ENCODE data around the gene ADORA3. TPM values are rescaled to one million over a fixed set of nuclear protein-coding genes. Genes with fewer than 3 reads are reported as not detected.
A peak's percentile ranks its signal among the peaks of the same experiment; 100 is the strongest.

ADORA3 gene
- total RNA-seq, 3 donors from 2014 or later (not counting 1 experiment from before 2014, with no cell fraction given): 0.40 TPM; not detected in 2

DNA sequence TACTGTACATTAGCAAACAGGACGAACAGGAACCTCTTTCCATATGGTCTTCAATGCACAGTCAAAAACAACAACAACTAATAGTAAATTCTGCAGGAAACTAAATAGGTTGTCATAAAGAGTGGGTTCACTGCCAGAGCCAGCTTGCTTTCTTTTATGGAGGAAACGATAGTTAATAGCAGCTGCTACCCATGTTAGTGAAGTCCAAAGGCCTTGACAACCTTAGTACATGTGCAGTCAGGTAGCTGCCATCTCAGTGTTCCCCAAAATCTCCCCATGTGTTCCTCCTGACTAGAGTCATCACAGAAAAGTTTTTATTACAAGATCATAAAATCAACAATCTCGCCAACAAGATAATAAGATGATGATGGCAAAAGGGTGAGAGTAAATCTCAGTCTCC is 16.6 kb upstream of the ADORA3 start:
- H3K9me3 Mint-ChIP-seq: no peaks in the 10 kb centered on the region
- Histone ChIP-seq H3K9me3 (ENCODE audit: control insufficient read depth, insufficient read depth, low read length) (no peaks in the 10 kb centered on the region), H3K4me1 (ENCODE audit: control insufficient read depth, insufficient read depth, low read length) (peaks cover 20% of the 10 kb centered on the region), H3K36me3 (ENCODE audit: control insufficient read depth, insufficient read depth, low read length) (no peaks in the 10 kb centered on the region), H3K4me3 (ENCODE audit: low read length) (no peak overlapping the region), H3K27me3 (ENCODE audit: control insufficient read depth, insufficient read depth, low read length) (no peaks in the 10 kb centered on the region), H3K27ac (ENCODE audit: low read length) (no peak overlapping the region)
- no peak overlapping the region for H3K4me3 Mint-ChIP-seq
- 89% methylated on average over 3 of the region's 3 CpGs for WGBS (ENCODE audit: insufficient coverage)
- H3K27ac Mint-ChIP-seq: no peak overlapping the region
- no peaks in the 10 kb centered on the region for H3K36me3 Mint-ChIP-seq
- peaks cover 0 to 2% of the 10 kb centered on the region in 2 donors for H3K27me3 Mint-ChIP-seq (ENCODE audit: low read depth in 2 of 2)
- intact Hi-C loops (cut with micrococcal nuclease): no loop called here
- H3K4me1 Mint-ChIP-seq: peaks cover 22 to 29% of the 10 kb centered on the region in 2 donors
- TF ChIP-seq, protein P1, sequence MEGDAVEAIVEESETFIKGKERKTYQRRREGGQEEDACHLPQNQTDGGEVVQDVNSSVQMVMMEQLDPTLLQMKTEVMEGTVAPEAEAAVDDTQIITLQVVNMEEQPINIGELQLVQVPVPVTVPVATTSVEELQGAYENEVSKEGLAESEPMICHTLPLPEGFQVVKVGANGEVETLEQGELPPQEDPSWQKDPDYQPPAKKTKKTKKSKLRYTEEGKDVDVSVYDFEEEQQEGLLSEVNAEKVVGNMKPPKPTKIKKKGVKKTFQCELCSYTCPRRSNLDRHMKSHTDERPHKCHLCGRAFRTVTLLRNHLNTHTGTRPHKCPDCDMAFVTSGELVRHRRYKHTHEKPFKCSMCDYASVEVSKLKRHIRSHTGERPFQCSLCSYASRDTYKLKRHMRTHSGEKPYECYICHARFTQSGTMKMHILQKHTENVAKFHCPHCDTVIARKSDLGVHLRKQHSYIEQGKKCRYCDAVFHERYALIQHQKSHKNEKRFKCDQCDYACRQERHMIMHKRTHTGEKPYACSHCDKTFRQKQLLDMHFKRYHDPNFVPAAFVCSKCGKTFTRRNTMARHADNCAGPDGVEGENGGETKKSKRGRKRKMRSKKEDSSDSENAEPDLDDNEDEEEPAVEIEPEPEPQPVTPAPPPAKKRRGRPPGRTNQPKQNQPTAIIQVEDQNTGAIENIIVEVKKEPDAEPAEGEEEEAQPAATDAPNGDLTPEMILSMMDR (IDR thresholded peaks at IDR 0.05): no peak
- DNase-seq (no peak), ATAC-seq (no peak)

DNA sequence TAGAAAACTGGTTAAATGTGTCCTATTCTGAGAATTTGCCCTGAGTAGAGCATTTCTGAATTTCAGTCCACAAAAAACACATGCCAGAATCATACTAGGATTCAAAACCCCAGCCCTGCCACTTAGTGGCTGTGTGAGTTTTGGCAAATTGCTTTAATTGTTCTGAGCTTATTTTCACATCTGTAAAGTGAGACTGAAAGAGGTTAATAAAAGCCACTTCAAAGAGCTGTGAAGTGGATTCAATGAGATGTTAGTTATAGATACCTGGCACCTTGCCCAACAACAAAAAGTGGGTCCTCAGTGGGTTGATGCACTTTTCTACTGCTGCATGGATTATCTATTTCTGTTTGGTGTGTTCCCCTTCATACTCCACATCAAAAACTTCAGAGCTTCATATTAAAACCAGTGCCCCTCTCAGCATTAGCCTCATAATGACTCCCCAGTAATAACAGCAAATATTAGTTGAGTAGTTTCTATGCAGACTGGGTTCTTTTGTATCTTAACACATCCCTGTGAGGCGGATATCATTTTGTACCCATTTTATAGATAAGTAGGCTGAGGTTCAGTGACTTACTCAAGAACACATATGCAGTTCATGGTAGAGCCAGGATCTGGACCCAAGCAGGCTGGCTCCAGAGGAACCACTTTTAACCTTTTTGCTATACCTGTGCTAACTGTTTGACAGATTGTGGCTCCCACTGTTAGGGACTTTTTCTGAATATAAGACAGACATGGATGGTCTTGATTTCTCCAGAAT is 14.2 kb upstream of the ADORA3 start:
- 100% methylated on average over 1 of the region's 1 CpG for WGBS (ENCODE audit: insufficient coverage)
- ATAC-seq: no peak
- intact Hi-C loops (cut with micrococcal nuclease): no loop called here

DNA sequence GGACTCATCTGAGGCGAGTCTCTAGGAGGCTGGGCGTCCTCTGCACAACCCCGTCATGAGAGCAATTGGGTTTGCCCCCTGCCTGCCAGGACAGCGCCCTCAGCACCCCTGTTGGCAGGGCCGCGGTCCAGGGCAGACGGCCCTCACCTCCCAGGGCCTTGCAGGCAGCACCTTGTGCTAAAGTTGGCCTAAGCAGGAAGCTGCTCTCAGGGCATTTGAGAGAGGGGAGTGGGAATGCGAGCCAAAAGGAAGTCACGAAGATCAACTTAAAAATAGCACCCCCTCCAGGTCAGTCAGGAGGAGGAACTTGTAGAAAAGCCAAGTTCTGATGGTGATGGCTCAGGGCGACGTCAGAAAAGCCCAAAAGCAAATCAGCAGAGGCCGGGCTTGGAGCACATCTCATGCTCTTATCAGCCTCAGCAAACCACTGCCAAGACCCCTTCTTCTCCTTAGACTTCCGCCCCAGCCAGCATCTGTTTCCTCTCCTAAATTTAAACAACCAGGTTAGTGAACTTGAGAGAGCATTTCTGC is 12.6 kb upstream of the ADORA3 start:
- Mint-ChIP-seq H3K36me3 (no peaks in the 10 kb centered on the region), H3K4me1 (peaks cover 28 to 40% of the 10 kb centered on the region in 2 donors), H3K27ac (peak overlapping the region; percentile 54 to 82), H3K27me3 (ENCODE audit: low read depth in 2 of 2) (no peaks in the 10 kb centered on the region), H3K4me3 (peak overlapping the region; percentile 85), H3K9me3 (no peaks in the 10 kb centered on the region)
- TF ChIP-seq, protein P1 (IDR thresholded peaks at IDR 0.05): peak; percentile 55
- Histone ChIP-seq H3K36me3 (ENCODE audit: control insufficient read depth, insufficient read depth, low read length) (no peaks in the 10 kb centered on the region), H3K4me1 (ENCODE audit: control insufficient read depth, insufficient read depth, low read length) (peaks cover 24% of the 10 kb centered on the region), H3K9me3 (ENCODE audit: control insufficient read depth, insufficient read depth, low read length) (no peaks in the 10 kb centered on the region), H3K27ac (ENCODE audit: low read length) (peak overlapping the region; percentile 11), H3K4me3 (ENCODE audit: low read length) (peak overlapping the region; percentile 37), H3K27me3 (ENCODE audit: control insufficient read depth, insufficient read depth, low read length) (no peaks in the 10 kb centered on the region)
- ATAC-seq: peak; percentile 73 to 80 (median 78)
- peak in 1 of 2 donors; percentile 74 for DNase-seq
- intact Hi-C loops (cut with micrococcal nuclease): no loop called here
- WGBS (ENCODE audit: insufficient coverage): 18% methylated on average over 13 of the region's 13 CpGs

More for the DNA sequence above, 14.2 kb upstream of the ADORA3 start:
- H3K4me1 ChIP-seq (ENCODE audit: control insufficient read depth, insufficient read depth, low read length): peaks cover 24% of the 10 kb centered on the region
- H3K36me3 ChIP-seq (ENCODE audit: control insufficient read depth, insufficient read depth, low read length): no peaks in the 10 kb centered on the region
- no peak overlapping the region for H3K27ac ChIP-seq (ENCODE audit: low read length)
- Mint-ChIP-seq H3K4me1 (peaks cover 28 to 40% of the 10 kb centered on the region in 2 donors), H3K27ac (peak overlapping the region in 1 of 2 donors; percentile 1), H3K27me3 (ENCODE audit: low read depth in 2 of 2) (no peaks in the 10 kb centered on the region), H3K9me3 (no peaks in the 10 kb centered on the region), H3K4me3 (peak overlapping the region; percentile 58), H3K36me3 (no peaks in the 10 kb centered on the region)
- H3K9me3 ChIP-seq (ENCODE audit: control insufficient read depth, insufficient read depth, low read length): no peaks in the 10 kb centered on the region
- H3K27me3 ChIP-seq (ENCODE audit: control insufficient read depth, insufficient read depth, low read length): no peaks in the 10 kb centered on the region
- TF ChIP-seq, protein P1 (IDR thresholded peaks at IDR 0.05): no peak
- H3K4me3 ChIP-seq (ENCODE audit: low read length): no peak overlapping the region
- DNase-seq: peak in 1 of 2 donors; percentile 69
